Spleen (tissue), 11 donors: ENCODE data around the gene PTBP3. TPM values are rescaled to one million over a fixed set of nuclear protein-coding genes. Genes with fewer than 3 reads are reported as not detected.

Experiments
- DNase-seq: peaks from one replicate; pipeline ENCODE4 v3.0.0-alpha.2; 2020
- H3K27ac ChIP-seq, 8 donors: fragments of 200-600 bp; sonication (generic) in 7 of 8; 1 replicate in 4 of 8; 2 replicates in 4 of 8; pipeline versions ENCODE4 v1.5.0 to v1.8.0; 2016 to 2021; ENCODE audit warnings: inconsistent platforms in 4 of 8, mild to moderate bottlenecking in 4 of 8, moderate library complexity in 1 of 8
- H3K27me3 ChIP-seq, 7 donors: fragments of 200-600 bp; sonication (generic) in 6 of 7; replicated peaks in 1 of 7; 1 replicate in 4 of 7; 2 replicates in 3 of 7; pipeline versions ENCODE4 v1.5.0 to v1.8.0; 2016 to 2021; ENCODE audit warnings: inconsistent platforms in 3 of 7, mild to moderate bottlenecking in 1 of 7
- H3K36me3 ChIP-seq, 6 donors: fragments of 200-600 bp; sonication (generic) in 5 of 6; 1 replicate in 4 of 6; 2 replicates in 2 of 6; pipeline versions ENCODE4 v1.5.0 to v1.8.0; 2016 to 2021; ENCODE audit warnings: inconsistent platforms in 2 of 6
- H3K4me1 ChIP-seq, 6 donors: fragments of 200-600 bp; sonication (generic) in 5 of 6; 1 replicate in 3 of 6; 2 replicates in 3 of 6; pipeline versions ENCODE4 v1.5.0 to v1.8.0; 2016 to 2021; ENCODE audit warnings: inconsistent platforms in 3 of 6
- H3K4me3 ChIP-seq, 8 donors: fragments of 200-600 bp; sonication (generic) in 7 of 8; 1 replicate in 4 of 8; 2 replicates in 4 of 8; pipeline versions ENCODE4 v1.5.0 to v1.8.0; 2016 to 2021; ENCODE audit warnings: inconsistent platforms in 4 of 8, mild to moderate bottlenecking in 4 of 8, moderate library complexity in 2 of 8
- H3K9me3 ChIP-seq, 8 donors: fragments of 200-600 bp; sonication (generic) in 7 of 8; 1 replicate in 4 of 8; 2 replicates in 4 of 8; pipeline versions ENCODE4 v1.5.0 to v1.8.0; 2016 to 2021; ENCODE audit warnings: inconsistent platforms in 4 of 8
- POLR2A ChIP-seq, 3 donors: fragments of 450-650 bp; IDR thresholded peaks; one replicate each; pipeline ENCODE4 v1.5.1; 2017; ENCODE audit warnings: antibody characterized with exemption in 3 of 3, mild to moderate bottlenecking in 1 of 3
- POLR2AphosphoS5 ChIP-seq, 3 donors: sonication (generic); formaldehyde crosslinking; IDR thresholded peaks; one replicate each; pipeline ENCODE4 v1.5.1; 2017; ENCODE audit warnings: antibody characterized with exemption in 3 of 3
- WGBS, 5 donors: extraction: QIAGEN DNeasy Blood & Tissue Kit in 3 of 5; methylation state at CpG; one replicate each; pipeline versions ENCODE4 v1.1.5 to v1.1.7; 2013 to 2018; 5-methylcytosine and 5-hydroxymethylcytosine counted together
- intact Hi-C: fragments of 100-400 bp; cut with DNase I; formaldehyde crosslinking; loops from one replicate; pipeline ENCODE4 v1.15.0; 2023; ENCODE audit warnings: low total_unique reads
- polyA plus RNA-seq, 3 donors: library from polyadenylated mRNA; stranded (reverse); fragments of 200-250 nt; gene quantifications; one replicate each; pipeline ENCODE4 v1.2.1, GENCODE V29; 2013
- total RNA-seq, 7 donors: library from RNA; depleted of rRNA in 3 of 7; stranded (reverse); fragments of >200 nt in 3 of 7; fragmentation: NEBNext Ultra II Directional in 4 of 7; extraction: Animal tissue kit (Norgen Biotek cat#: 25700) in 4 of 7; gene quantifications; one replicate each; pipeline versions ENCODE4 v1.1.0 to v1.2.1, GENCODE V29; 2016 to 2021
- TF ChIP-seq, protein P1 (sequence below), 11 experiments: fragments of 200-600 bp in 7 of 11; fragments of 450-650 bp in 4 of 11; sonication (generic) in 4 of 11; IDR thresholded peaks in 8 of 11; conservative IDR thresholded peaks in 3 of 11; 1 replicate in 7 of 11; 2 replicates in 4 of 11; pipeline versions ENCODE4 v1.4.0 to v1.8.0; 2016 to 2021; ENCODE audit warnings: antibody characterized with exemption in 11 of 11, inconsistent platforms in 4 of 11, mild to moderate bottlenecking in 1 of 11
- donor health status: healthy with polysubstance abuse.
- donor health status: DM: no; HTN: no; CAD: no; lungs with moderate emphysema.
- donor health status: DM: no; HTN: no; CAD: no.
- donor health status: Bipolar disorder and iron deficiency.
- donor health status: healthy.
- donor health status: DM: no; HTN: no; CAD: no.
- donor health status: DM: yes; HTN: yes; CAD: no.

The PTBP3 gene
- total and polyA plus RNA-seq, 10 donors = 10.6 to 107 (median 85.6) TPM

DNA sequence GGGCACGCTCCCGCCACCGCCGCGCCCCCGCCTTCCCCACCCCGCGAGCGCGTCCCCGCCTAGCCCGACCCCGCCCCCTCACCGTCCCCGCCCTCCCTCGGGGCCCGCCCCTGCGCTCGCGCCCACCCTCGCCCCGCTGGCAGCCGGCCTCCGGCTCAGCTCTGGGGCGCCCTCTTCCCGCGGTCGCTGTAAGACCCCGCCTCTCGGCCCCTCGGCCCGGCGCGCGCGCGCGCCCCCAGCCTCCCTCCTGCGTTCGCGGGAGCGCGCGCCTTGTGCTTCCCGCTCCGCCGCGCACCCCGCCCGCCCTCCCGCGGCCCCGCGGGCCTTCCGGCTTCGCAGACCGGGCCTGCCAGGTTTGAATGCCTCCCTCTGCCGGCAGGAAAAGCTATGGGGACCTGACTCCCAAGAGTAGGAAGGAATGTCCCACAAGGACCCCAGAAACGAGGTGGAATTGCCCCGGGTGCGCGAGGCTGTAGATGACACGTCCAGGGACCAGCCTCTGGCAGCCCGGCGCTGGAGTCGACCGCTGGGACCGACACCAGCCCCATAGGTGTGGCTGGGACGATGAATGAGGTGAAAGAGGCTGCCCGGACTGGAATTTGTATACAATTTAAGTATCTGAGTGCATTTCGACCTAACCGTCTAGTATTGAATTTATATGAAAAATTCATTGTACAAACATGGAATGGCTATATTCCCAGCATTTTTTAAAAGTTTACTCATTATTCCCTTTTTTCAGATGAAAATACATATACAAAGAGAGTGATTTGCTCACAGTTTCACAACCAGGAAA is 416 bp upstream of the PTBP3 start:
- Histone ChIP-seq H3K9me3 (no peaks in the 10 kb centered on the region), H3K27me3 (no peaks in the 10 kb centered on the region), H3K27ac (peak overlapping the region; percentile 99 to 100 (median 100)), H3K36me3 (no peaks in the 10 kb centered on the region), H3K4me1 (peaks cover 19 to 52% (median 41%) of the 10 kb centered on the region in 6 donors), H3K4me3 (peak overlapping the region; percentile 70 to 95 (median 85))
- intact Hi-C loops = no loop called here
- peak; percentile 99 for DNase-seq
- whole genome bisulfite sequencing, 5 donors = 0 to 1% (median 0%) methylated on average over 28 to 58 of the region's 72 CpGs
- TF ChIP-seq POLR2A (IDR thresholded peaks at IDR 0.05) (no peak), POLR2AphosphoS5 (IDR thresholded peaks at IDR 0.05) (peak in 1 of 3 donors; percentile 1)
- TF ChIP-seq, protein P1, sequence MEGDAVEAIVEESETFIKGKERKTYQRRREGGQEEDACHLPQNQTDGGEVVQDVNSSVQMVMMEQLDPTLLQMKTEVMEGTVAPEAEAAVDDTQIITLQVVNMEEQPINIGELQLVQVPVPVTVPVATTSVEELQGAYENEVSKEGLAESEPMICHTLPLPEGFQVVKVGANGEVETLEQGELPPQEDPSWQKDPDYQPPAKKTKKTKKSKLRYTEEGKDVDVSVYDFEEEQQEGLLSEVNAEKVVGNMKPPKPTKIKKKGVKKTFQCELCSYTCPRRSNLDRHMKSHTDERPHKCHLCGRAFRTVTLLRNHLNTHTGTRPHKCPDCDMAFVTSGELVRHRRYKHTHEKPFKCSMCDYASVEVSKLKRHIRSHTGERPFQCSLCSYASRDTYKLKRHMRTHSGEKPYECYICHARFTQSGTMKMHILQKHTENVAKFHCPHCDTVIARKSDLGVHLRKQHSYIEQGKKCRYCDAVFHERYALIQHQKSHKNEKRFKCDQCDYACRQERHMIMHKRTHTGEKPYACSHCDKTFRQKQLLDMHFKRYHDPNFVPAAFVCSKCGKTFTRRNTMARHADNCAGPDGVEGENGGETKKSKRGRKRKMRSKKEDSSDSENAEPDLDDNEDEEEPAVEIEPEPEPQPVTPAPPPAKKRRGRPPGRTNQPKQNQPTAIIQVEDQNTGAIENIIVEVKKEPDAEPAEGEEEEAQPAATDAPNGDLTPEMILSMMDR (IDR thresholded peaks at IDR 0.05 in 8 of 11, conservative IDR thresholded peaks at IDR 0.05 in 3 of 11) = peak; percentile 24 to 82 (median 65)

DNA sequence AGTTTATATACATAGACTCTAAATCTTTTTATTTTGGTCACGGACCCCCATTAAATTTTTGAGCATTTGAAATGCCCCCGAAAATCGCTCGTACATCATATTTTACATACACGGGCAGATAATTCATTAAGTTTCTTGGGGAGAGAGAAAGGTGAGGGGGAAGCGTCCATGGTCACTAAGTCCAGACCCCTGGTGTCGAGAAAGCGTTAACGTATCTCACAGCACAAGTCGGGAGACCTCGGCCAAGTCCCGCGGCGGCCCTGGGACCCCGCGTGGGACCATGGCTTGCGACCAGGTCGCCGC is 794 bp downstream of the PTBP3 start:
- peak overlapping the region; percentile 99 to 100 (median 100) for H3K27ac ChIP-seq
- H3K27me3 ChIP-seq = no peaks in the 10 kb centered on the region
- H3K9me3 ChIP-seq = no peaks in the 10 kb centered on the region
- no peaks in the 10 kb centered on the region for H3K36me3 ChIP-seq
- TF ChIP-seq, protein P1 (IDR thresholded peaks at IDR 0.05 in 8 of 11, conservative IDR thresholded peaks at IDR 0.05 in 3 of 11) = peak in 1 of 11 experiments; percentile 19
- TF ChIP-seq POLR2A (IDR thresholded peaks at IDR 0.05) (no peak), POLR2AphosphoS5 (IDR thresholded peaks at IDR 0.05) (no peak)
- peaks cover 22 to 64% (median 53%) of the 10 kb centered on the region in 6 donors for H3K4me1 ChIP-seq
- peak overlapping the region; percentile 70 to 95 (median 85) for H3K4me3 ChIP-seq
- DNase-seq = no peak
- WGBS, 5 donors = 0 to 1% (median 0%) methylated on average over 14 to 19 of the region's 19 CpGs
- intact Hi-C loops = no loop called here

DNA sequence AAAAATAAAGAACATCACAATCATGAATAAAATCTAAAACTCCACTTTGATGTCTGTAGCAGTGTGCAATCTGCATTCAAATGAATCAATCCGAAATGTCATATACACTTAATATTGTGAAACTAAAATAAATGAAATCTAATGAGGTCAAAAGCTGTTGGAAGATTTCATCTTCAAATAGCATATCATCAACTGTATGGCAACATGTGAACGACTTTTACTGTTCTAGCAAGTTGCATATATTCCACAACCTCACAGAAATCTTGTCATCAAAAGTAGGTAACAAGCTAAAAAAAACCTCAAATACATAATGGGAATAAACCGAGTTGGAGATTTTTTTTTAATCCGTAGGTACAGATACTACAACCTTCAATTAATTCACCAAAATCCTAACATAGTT is 1.2 kb downstream of the PTBP3 start:
- WGBS, 5 donors = 3 to 6% (median 5%) methylated on average over 4 of the region's 4 CpGs
- TF ChIP-seq, protein P1 (IDR thresholded peaks at IDR 0.05 in 8 of 11, conservative IDR thresholded peaks at IDR 0.05 in 3 of 11) = no peak
- no peak for TF ChIP-seq POLR2A (IDR thresholded peaks at IDR 0.05)
- TF ChIP-seq POLR2AphosphoS5 (IDR thresholded peaks at IDR 0.05) = no peak
- H3K27me3 ChIP-seq = no peaks in the 10 kb centered on the region
- H3K9me3 ChIP-seq = no peaks in the 10 kb centered on the region
- H3K4me1 ChIP-seq = peaks cover 22 to 68% (median 58%) of the 10 kb centered on the region in 6 donors
- DNase-seq = no peak
- intact Hi-C loops = no loop called here
- peak overlapping the region; percentile 99 to 100 (median 100) for H3K27ac ChIP-seq
- peak overlapping the region; percentile 70 to 95 (median 85) for H3K4me3 ChIP-seq
- H3K36me3 ChIP-seq = no peaks in the 10 kb centered on the region

DNA sequence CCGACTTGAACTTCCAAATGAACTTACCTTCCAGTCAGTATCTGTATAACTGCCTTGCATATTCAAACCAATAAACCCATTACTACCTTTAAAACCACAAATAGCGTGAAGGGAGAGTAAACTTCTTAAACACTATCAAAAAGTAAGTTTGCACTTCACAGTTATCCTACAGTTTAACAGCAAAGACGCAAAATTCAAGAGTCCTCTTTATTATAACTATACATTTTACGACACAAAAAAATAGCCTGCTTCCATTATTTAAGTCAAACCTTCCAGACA is 1.8 kb downstream of the PTBP3 start:
- Histone ChIP-seq H3K27me3 (no peaks in the 10 kb centered on the region), H3K4me1 (peaks cover 22 to 74% (median 61%) of the 10 kb centered on the region in 6 donors), H3K36me3 (no peaks in the 10 kb centered on the region), H3K4me3 (peak overlapping the region in 5 of 8 donors; percentile 70 to 95 (median 84)), H3K9me3 (no peaks in the 10 kb centered on the region), H3K27ac (peak overlapping the region in 6 of 8 donors; percentile 40 to 100 (median 100))
- intact Hi-C loops = no loop called here
- TF ChIP-seq, protein P1 (IDR thresholded peaks at IDR 0.05 in 8 of 11, conservative IDR thresholded peaks at IDR 0.05 in 3 of 11) = no peak
- TF ChIP-seq POLR2AphosphoS5 (IDR thresholded peaks at IDR 0.05) (no peak), POLR2A (IDR thresholded peaks at IDR 0.05) (no peak)
- DNase-seq = no peak
- WGBS, 5 donors = 53 to 63% (median 54%) methylated on average over 4 of the region's 4 CpGs
